KMS-11 (cell line): Measurements from ENCODE around the gene TMEM219.
A peak's percentile ranks its signal among the peaks of the same experiment; 100 is the strongest.
"Not testable (repeated sequence)": the region's sequence is repeated elsewhere in the genome, so short reads cannot be mapped to it uniquely, and the experiment has no call there.

Experiments
- H2AFZ ChIP-seq: fragments of 200-600 bp; sonication (generic); 2 replicates; pipeline ENCODE4 v1.6.1; 2016; ENCODE audit warnings: antibody characterized with exemption, mixed run types, low read depth
- H3K27ac ChIP-seq: fragments of 200-600 bp; sonication (generic); 2 replicates; pipeline ENCODE4 v1.6.1; 2016; ENCODE audit warnings: mild to moderate bottlenecking, mixed run types
- H3K27me3 ChIP-seq: fragments of 200-600 bp; sonication (generic); 2 replicates; pipeline ENCODE4 v1.6.1; 2017; ENCODE audit warnings: mild to moderate bottlenecking, low read depth, mixed run types, moderate library complexity; ENCODE audit not compliant: insufficient read depth
- H3K36me3 ChIP-seq: fragments of 200-600 bp; sonication (generic); 2 replicates; pipeline ENCODE4 v1.6.1; 2017; ENCODE audit warnings: mild to moderate bottlenecking, mixed run types; ENCODE audit not compliant: insufficient read depth
- H3K4me1 ChIP-seq: fragments of 200-600 bp; sonication (generic); 2 replicates; pipeline ENCODE4 v1.6.1; 2016; ENCODE audit warnings: mild to moderate bottlenecking, low read depth, mixed run types; ENCODE audit not compliant: poor library complexity, severe bottlenecking
- H3K4me2 ChIP-seq: fragments of 200-600 bp; sonication (generic); 2 replicates; pipeline ENCODE4 v1.7.0; 2016; ENCODE audit warnings: mild to moderate bottlenecking, mixed run types
- H3K4me3 ChIP-seq: fragments of 200-600 bp; sonication (generic); IDR thresholded peaks from 2 replicates; pipeline ENCODE4 v1.6.1; 2017; ENCODE audit warnings: low read depth, low read length, mixed read lengths; ENCODE audit not compliant: insufficient read depth
- H3K79me2 ChIP-seq: fragments of 200-600 bp; sonication (generic); 2 replicates; pipeline ENCODE4 v1.6.1; 2016; ENCODE audit warnings: low read depth, mixed run types; ENCODE audit not compliant: insufficient read depth
- H3K9ac ChIP-seq: fragments of 200-600 bp; sonication (generic); 2 replicates; pipeline ENCODE4 v1.6.1; 2016; ENCODE audit warnings: mild to moderate bottlenecking, mixed run types
- H4K20me1 ChIP-seq: fragments of 200-600 bp; sonication (generic); 2 replicates; pipeline ENCODE4 v1.6.1; 2016; ENCODE audit warnings: mild to moderate bottlenecking, mixed run types; ENCODE audit not compliant: insufficient read depth
- CTCF ChIP-seq: fragments of 200-600 bp; sonication (generic); conservative IDR thresholded peaks from 2 replicates; pipeline ENCODE4 v1.6.1; 2017; ENCODE audit warnings: low read depth, mild to moderate bottlenecking, antibody characterized with exemption, low read length, moderate library complexity, mixed read lengths

Gene TMEM219

DNA sequence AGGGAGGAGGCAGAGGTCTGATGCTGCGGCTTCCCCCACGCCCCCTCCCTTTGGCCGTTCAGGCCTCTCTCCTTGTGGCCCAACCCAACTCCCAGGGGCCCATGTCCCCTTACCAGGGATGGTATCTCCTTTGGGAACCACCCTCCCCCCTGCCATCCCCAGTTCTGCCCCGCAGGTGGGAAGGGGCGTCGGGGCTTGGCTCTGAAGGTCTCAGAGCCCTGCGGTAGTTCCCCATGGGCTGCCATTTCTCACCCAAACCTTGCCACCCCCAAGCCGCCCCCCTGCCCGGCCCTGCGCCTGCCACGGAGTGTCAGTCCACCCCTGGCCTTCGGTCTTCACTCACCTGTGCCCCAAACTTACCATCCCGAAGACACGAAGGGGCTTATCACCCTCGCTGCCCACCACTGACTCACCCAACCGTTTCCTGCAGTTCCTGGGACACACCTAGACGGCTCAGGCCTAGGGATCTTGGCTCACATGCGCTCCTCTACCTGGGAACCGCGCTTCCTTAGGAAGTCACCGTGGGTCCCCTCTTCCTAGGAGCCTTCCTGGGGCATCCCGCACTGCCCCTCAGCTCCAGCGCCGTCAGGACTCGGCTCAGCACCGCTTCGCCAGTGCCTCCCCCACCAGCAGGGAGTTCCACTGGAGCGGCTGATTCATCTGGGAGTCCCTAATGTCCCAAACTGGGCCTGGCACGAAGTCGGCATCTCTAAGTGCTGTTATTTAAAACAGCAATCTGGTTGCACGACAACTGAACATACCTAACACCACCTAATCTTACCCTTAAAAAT, 50.0 kb downstream of the TMEM219 start:
- no peaks in the 10 kb centered on the region for H3K79me2 ChIP-seq
- no peak overlapping the region for H3K9ac ChIP-seq
- peak overlapping the region; percentile 57; the same call in 1 of the 2 replicates for H2AFZ ChIP-seq
- H3K27ac ChIP-seq = no peak overlapping the region
- no peak overlapping the region for H3K4me3 ChIP-seq
- peaks cover 34% of the 10 kb centered on the region for H3K27me3 ChIP-seq
- no peak for TF ChIP-seq CTCF
- H3K4me2 ChIP-seq = no peak overlapping the region; the same call in 1 of the 2 replicates
- no peaks in the 10 kb centered on the region for H4K20me1 ChIP-seq
- no peaks in the 10 kb centered on the region for H3K36me3 ChIP-seq
- H3K4me1 ChIP-seq = no peaks in the 10 kb centered on the region

DNA sequence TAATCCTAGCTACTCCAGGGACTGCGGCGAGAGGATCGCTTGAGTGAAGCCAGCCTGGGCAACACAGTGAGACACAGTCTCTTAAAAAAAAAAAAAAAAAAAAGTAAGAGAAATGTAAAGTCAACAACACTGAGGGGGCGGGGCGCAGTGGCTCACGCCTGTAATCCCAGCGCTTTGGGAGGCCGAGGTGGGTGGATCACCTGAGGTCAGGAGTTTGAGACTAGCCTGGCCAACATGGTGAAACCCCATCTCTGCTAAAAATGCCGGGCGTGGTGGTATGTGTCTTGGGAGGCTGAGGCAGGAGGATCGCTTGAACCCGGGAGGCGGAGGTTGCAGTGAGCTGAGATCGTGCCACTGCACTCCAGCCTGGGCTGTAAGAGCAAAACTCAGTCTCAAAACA, 50.7 kb downstream of the TMEM219 start:
- peaks cover 36% of the 10 kb centered on the region for H3K27me3 ChIP-seq
- H3K27ac ChIP-seq, H3K79me2 ChIP-seq, H4K20me1 ChIP-seq, H3K9ac ChIP-seq, H3K36me3 ChIP-seq, H3K4me2 ChIP-seq, H3K4me3 ChIP-seq, H3K4me1 ChIP-seq, H2AFZ ChIP-seq: not testable (repeated sequence)

- H3K4me2 ChIP-seq, H3K36me3 ChIP-seq, H3K27ac ChIP-seq: not testable (repeated sequence)
These were observed 53.6 kb downstream of the TMEM219 start for GRCh38 chr16:30015450-30015849.

DNA sequence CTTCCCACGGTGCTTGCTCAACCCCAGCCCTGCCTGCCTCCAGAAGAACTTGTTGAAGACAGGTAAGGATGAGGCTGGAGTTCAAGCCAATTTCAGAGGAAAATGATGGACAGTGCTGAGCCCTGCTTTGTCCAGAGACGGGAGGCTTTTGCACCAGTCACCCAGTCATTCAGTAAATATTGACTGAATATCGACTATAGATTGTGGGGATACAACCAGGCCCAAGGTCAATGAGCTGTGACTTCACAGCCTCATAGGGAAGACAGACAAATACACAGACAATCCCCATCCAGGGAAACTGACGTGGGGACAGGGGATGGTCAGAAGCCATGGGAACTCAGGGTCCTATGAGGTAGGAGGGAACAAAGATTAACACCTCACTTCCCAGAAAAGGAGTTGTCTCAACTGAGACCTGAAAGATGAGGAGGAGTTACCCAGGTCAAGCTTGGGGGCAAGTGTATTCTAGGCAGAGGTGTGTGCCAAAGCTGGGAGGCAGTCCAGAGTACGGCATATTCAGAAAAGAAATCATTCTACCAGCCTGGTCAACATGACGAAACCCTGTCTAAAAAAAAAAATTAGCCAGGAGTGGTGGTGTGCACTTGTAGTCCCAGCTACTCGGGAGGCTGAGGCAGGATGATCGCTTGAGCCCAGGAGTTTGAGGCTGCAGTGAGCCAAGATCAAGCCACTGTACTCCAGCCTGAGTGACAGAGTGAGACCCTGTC, 54.8 kb downstream of the TMEM219 start:
- H3K4me2 ChIP-seq = no peak overlapping the region
- H3K27me3 ChIP-seq = peaks cover 31% of the 10 kb centered on the region
- no peak overlapping the region for H2AFZ ChIP-seq
- no peaks in the 10 kb centered on the region for H3K79me2 ChIP-seq
- H3K4me3 ChIP-seq = no peak overlapping the region
- H4K20me1 ChIP-seq = no peaks in the 10 kb centered on the region
- TF ChIP-seq CTCF = no peak
- H3K36me3 ChIP-seq = no peaks in the 10 kb centered on the region
- no peaks in the 10 kb centered on the region for H3K4me1 ChIP-seq
- no peak overlapping the region for H3K9ac ChIP-seq
- no peak overlapping the region for H3K27ac ChIP-seq

More at GRCh38 chr16:30015450-30015849, 53.6 kb downstream of the TMEM219 start:
- H2AFZ ChIP-seq, H3K79me2 ChIP-seq, H3K4me1 ChIP-seq, H4K20me1 ChIP-seq, H3K9ac ChIP-seq, H3K4me3 ChIP-seq: not testable (repeated sequence)
- H3K27me3 ChIP-seq = peaks cover 28% of the 10 kb centered on the region

DNA sequence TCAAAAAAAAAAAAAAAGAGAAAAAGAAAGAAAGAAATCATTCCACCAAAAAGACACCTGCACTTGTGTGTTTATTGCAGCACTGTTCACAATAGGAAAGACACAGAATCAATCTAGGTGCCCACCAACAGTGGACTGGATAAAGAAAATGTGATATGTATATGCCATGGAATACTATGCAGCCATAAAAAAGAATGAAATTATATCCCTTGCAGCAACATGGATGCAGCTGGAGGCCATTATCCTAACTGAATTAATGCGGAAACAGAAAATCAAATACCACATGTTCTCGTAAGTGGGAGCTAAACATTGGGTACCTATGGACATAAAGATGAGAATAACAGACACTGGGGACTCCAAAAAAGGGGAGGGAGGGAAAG, 55.4 kb downstream of the TMEM219 start:
- H3K27ac ChIP-seq = no peak overlapping the region
- no peaks in the 10 kb centered on the region for H3K4me1 ChIP-seq
- no peaks in the 10 kb centered on the region for H3K79me2 ChIP-seq
- peaks cover 32% of the 10 kb centered on the region for H3K27me3 ChIP-seq
- no peaks in the 10 kb centered on the region for H4K20me1 ChIP-seq
- no peak overlapping the region for H2AFZ ChIP-seq
- no peak overlapping the region for H3K4me3 ChIP-seq
- H3K4me2 ChIP-seq = no peak overlapping the region
- no peak for TF ChIP-seq CTCF
- H3K36me3 ChIP-seq = no peaks in the 10 kb centered on the region
- no peak overlapping the region for H3K9ac ChIP-seq

GRCh38 chr16:30017937-30018336, 56.1 kb downstream of the TMEM219 start:
- not testable (repeated sequence) for H3K36me3 ChIP-seq, H3K27ac ChIP-seq, H3K9ac ChIP-seq, H3K4me3 ChIP-seq, H3K4me2 ChIP-seq, H4K20me1 ChIP-seq, H2AFZ ChIP-seq, H3K4me1 ChIP-seq, H3K79me2 ChIP-seq
- peaks cover 39% of the 10 kb centered on the region for H3K27me3 ChIP-seq
